GM13976 (cell line): ENCODE results near the gene SLF2.
A peak's percentile ranks its signal among the peaks of the same experiment; 100 is the strongest.
"Not testable (repeated sequence)": the region's sequence is repeated elsewhere in the genome, so short reads cannot be mapped to it uniquely, and the experiment has no call there.

Experiments used
- DNase-seq: peaks from one replicate; pipeline ENCODE4 v3.0.0; 2012; ENCODE audit warnings: low spot score
- CTCF ChIP-seq: IDR thresholded peaks from 2 replicates; pipeline ENCODE4 v1.5.1; 2012; ENCODE audit warnings: borderline replicate concordance, mild to moderate bottlenecking; ENCODE audit not compliant: insufficient read depth; ENCODE audit errors: extremely low read depth, missing control alignments, control extremely low read depth
- in situ Hi-C: fragments of 300-500 bp; cut with MboI; formaldehyde crosslinking; loops from one replicate; pipeline ENCODE4 v1.12.0; 2022; ENCODE audit warnings: low sequenced_read_pairs, mixed read lengths, inconsistent platforms; ENCODE audit not compliant: unreplicated experiment

The SLF2 gene

GRCh38 chr10:100970914-100971811 lies 58.4 kb downstream of the SLF2 start:
- TF ChIP-seq CTCF = no peak
- DNase-seq = peak; percentile 10
- in situ Hi-C loops = no loop called here

GRCh38 chr10:100972115-100972903 lies 59.5 kb downstream of the SLF2 start:
- in situ Hi-C loops = no loop called here
- TF ChIP-seq CTCF = no peak
- no peak for DNase-seq

- in situ Hi-C loops = no loop called here
- no peak for DNase-seq
- no peak for TF ChIP-seq CTCF
Measured at GRCh38 chr10:100972904-100973535, 60.3 kb downstream of the SLF2 start.

GRCh38 chr10:100975397-100975796 lies 62.6 kb downstream of the SLF2 start:
- DNase-seq, in situ Hi-C loops: not testable (repeated sequence)

- no peak for TF ChIP-seq CTCF
- no peak for DNase-seq
- in situ Hi-C loops = no loop called here
Measured at GRCh38 chr10:100976906-100977305, 64.1 kb downstream of the SLF2 start.

GRCh38 chr10:100977436-100977835 lies 64.7 kb downstream of the SLF2 start:
- in situ Hi-C loops = no loop called here
- no peak for TF ChIP-seq CTCF
- no peak for DNase-seq
